Right renal cortex interstitium (tissue), 3 donors: ENCODE measurements around the gene SRD5A2. TPM values are rescaled to one million over a fixed set of nuclear protein-coding genes. Genes with fewer than 3 reads are reported as not detected.

Experiments
- DNase-seq, 3 donors: peaks; one replicate each; pipeline ENCODE4 v3.0.0-alpha.2; 2013; ENCODE audit warnings: low read depth in 3 of 3, low spot score in 2 of 3
- polyA plus RNA-seq, 3 donors: library from polyadenylated mRNA; unstranded; fragments of 120-200 nt; gene quantifications; one replicate each; pipeline ENCODE4 v1.2.1, GENCODE V29; 2013; ENCODE audit not compliant: insufficient read length in 3 of 3

The SRD5A2 gene
- under 1 TPM; 0.04 to 0.08 (median 0.06) TPM for polyA plus RNA-seq

DNA sequence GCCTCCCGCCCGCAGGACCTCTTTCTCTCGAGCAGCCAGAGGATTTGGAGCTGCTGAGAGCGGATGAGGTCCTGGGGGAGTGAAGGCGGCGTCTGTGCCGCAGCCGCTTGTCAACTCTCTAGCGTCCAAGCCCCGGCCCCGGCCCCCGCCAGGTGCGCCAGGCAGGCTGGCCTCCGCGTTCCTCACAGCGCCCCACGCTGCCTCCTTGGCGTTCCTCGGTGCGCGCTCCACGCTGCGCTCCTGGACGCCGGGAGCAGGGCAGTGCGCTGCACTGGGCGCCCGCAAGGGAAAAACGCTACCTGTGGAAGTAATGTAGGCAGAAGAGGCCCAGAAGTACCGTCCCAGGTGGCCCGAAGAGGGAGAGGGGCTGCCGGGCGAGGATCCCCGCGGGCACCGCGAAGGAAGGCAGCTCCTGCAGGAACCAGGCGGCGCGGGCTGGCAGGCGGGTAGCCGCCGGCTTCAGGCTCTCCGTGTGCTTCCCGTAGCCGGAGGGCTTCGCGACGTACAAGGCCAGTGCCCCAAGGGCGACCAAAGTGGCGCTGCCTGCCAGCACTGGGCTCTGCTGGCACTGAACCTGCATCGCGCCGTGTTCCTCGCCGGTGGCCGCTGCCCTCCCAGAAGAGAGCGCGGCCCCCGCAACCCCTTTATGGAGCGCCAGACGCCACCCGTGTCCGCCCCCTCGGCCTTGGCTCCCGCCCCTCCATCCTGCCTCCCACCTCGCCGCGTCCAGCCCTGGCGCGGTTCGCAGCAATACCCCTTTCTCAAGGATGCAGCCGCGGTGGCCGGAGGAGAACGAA lies at the start of gene SRD5A2:
Gene SRD5A2, minus strand, starts transcription at position 618 of the 797 bp plus-strand sequence. Its CDS starts 38 bp downstream, at position 580.
- no peak for DNase-seq

DNA sequence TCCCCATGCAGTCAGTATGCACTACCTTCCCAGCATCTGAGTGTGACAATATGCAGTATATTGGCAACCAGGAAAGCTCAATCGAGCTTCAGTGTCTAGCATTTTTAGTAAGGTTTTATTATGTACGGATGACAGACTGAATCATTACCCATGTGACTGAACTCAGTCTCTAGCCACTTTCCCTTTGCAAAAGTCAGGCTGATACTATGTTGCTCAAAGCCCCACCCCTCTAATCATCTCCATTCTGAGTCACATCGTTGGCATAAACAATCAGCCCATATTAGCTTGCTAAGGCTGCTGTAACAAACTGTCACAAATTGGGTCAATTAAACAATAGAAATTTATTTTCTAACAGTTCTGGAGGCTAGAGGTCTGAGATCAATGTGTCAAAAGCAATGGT lies 25.8 kb upstream of the SRD5A2 start:
- no peak for DNase-seq

DNA sequence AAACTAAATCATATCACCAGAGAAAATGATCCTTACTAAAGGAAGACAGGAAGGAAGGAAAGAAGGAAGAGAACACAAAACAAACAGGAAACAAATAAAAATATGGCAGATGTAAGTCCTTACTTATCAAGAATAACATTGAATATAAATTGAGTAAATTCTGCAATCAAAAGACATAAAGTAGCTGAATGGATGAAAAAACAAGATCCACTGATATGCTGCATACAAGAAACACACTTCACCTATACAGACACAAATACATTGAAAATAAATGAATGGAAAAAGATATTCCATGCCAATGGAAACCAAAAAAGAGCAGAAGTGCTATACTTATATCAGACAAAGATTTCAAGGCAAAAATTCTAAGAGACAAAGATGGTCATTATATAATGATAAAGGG lies 18.0 kb upstream of the SRD5A2 start:
- no peak for DNase-seq

DNA sequence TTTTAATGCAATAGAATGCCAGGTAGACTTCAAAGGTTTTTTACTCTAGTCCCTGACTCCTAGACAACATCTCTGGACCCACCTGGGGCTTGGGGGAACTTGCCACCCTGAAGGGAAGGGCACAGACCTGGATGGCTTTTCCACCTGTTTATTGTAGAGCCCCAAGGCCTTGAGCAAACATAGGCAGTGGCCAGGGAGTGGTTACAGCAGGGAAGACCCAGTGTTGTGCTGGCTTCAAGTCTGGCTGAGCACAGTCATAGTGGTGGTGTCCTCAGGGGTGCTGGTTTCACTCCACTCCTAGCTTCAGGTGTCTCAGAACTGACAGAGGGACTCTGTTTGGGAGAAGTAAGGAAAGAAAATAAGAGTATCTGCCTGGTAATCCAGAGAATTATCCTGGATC lies 5.5 kb upstream of the SRD5A2 start:
- DNase-seq = no peak

DNA sequence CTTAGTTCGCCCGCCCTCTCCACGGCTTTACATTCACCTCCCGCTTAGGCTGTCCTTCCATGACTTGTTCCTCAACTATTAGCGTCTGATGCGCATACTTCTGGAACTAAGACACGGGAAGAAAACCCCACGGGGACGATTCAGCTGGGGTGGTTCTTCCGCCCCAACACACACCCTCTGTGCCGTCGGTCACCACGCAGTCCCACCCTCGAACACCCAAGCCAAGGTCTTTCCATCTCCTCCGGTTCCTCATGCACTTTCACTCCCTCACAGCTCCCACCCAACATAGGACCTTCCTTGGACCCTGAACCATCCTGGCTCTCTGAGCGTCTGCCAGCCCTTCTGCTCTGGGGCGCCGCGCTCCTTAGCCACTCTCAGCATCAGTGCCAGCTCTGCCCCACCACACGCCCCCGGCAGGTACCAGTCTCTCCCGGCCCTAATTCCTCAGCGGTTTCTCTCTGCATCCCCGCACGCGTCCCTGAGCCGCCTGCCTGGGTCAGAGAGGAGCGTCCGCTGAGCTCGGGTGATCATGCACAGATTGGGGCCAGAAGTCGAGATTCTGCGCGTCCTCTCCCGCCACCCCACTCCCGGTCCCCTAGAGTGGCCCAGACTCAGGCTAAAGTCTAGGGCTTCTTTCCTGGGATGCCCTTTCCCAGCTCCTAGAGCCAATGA lies 522 bp upstream of the SRD5A2 start:
- no peak for DNase-seq

GRCh38 chr2:31579996-31580320 lies 780 bp downstream of the SRD5A2 start:
- no peak for DNase-seq

GRCh38 chr2:31578316-31578715 lies 2.4 kb downstream of the SRD5A2 start:
- no peak for DNase-seq

DNA sequence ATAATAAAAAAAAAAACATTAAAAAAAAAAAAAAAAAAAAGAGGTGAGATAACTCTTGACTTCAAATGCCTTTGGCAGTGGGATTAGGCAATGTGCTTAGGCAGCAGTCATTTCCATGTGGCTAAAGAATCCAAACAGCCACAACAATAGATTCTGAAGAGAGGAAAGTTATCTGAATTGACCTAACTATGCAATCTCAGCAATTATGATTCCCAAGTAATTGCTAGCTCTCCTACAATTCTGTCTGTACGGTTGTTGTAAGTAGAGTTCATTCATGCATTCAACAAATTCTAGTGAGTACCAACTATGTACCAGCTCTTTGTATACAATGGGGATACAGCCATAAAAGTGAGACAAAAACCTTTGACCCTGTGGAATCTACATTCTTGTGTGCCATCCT lies 3.6 kb downstream of the SRD5A2 start:
- no peak for DNase-seq

DNA sequence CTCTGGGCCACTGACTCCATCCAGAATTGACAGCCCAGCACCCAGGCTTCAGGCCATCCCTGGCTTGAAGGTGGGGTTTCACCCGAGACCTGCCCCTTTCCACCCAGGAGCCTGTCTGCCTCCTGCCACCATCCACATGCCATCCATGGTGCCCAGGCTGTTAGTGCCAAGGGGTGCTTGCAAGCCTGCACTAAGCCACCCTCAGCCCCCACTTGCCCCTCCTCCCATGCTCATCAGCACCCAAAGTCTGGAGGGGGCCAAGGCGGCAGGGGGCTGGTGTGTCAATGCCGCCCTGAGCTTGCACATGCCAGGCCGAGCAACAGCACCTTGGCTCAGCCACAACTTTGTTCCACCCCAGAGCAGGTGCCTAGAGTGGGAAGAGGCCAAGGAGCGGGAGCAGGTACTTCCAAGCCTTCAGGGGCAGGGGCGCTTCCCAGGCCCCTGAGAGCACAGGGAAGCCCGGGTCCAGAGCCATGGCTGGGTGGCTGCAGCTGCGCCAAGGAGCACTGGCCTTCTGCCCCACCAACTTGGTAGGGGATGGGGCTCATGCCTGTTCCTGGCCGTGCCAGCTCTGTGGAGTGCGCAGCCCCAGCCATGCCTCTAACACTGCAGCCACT lies 12.0 kb downstream of the SRD5A2 start:
- no peak for DNase-seq

GRCh38 chr2:31567679-31568078 lies 13.1 kb downstream of the SRD5A2 start:
- no peak for DNase-seq

DNA sequence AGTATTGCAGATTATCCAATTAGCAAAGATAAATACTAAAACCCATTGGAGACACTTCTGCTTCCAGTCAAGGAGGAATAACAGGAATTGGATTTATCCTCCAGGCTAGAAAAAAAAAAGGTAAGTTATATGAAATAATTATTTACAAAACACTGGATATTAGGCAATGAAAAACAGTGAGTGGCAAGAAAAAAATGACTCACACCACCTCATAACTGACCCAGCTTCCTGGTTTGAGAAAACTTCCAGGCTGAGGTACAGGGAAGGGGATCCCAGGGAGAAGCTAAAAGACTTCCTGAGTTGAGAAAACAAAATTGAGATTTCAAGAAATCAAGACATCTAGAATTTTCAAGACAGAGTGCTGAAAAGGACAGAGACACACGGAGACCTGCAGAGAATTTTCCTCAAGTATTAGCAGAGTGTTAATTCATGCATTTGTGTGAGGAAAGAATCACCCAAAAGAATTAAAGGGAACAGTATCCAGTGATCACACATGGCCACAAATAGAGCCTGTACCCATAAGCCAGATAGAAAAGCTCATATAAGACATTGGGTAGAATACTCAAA lies 17.4 kb downstream of the SRD5A2 start:
- no peak for DNase-seq

GRCh38 chr2:31561823-31562222 lies 18.9 kb downstream of the SRD5A2 start:
- DNase-seq = no peak

DNA sequence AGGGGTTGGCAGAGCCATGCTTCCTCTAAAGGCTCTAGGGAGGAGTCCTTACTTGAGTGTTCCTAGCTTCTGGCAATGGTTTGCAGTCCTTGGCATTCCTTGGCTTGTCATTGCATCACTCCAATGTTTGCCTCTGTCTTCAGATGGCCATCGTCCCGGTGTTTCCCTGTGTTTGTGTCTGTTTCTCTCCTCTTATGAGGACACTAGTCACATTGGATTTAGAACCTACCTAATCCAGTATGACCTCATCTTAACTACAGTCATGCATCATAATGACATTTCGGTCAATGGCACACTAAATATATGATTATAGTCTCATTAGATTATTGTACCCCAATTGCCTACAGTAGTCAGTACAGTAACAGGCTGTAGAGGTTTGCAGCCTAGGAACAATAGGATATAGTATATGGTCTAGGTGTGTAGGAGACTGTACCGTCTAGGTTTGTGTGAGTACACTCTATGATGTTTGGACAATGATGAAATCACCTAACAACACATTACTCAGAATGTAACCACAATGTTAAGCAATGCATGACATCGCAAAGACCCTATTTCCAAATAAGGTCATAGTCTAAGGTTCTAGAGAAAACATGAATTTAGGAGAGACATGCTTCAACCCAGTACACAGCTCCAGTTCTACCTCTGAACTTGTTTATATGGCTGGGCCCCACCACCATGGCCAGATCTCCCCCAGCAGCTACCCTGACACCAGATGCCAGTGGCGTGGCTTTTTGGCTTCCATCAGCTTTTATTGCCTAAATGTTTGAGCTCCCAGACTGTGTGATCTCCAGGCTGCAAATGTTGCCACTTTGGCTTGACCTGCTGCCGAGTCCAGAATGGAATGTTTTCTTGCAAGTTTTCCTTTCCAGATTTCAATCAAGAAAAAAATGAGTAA lies 22.1 kb downstream of the SRD5A2 start:
- DNase-seq = no peak

- no peak for DNase-seq
Measured at GRCh38 chr2:31556940-31557339, 23.8 kb downstream of the SRD5A2 start.

DNA sequence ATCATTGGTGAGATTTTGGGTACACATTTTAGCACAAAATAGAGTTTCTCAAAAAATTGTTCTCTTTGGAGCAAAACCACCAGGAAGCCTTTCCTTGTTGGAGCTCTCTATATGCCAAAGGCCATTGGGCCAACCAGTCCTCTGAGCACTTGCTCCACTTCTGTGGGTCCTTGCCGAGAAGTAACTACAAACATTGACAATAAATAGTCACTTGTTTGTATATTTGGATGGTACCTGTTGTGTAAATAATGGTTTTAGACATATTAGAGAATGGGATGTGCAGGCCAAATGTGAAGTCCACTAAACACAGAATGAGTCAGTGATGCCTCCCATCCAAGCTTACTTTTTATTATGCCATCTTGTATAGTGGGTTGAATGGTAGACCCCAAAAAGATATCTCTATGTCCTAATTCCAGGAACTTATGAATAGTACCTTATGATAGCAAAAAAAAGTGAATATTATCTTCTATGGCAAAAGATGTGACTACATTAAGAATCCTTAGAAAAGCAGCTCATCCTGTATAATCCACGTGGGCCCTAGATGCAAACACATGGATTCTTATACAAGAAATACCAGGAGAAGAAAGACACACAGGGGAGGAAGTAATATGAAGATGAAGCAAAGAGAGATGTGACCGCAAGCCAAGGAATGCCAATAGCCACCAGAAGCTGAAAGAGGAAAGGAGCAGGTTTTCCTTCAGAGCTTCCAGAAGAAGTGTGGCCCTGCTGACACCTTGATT lies 24.6 kb downstream of the SRD5A2 start:
- no peak for DNase-seq

GRCh38 chr2:31553362-31553761 lies 27.4 kb downstream of the SRD5A2 start:
- no peak for DNase-seq

DNA sequence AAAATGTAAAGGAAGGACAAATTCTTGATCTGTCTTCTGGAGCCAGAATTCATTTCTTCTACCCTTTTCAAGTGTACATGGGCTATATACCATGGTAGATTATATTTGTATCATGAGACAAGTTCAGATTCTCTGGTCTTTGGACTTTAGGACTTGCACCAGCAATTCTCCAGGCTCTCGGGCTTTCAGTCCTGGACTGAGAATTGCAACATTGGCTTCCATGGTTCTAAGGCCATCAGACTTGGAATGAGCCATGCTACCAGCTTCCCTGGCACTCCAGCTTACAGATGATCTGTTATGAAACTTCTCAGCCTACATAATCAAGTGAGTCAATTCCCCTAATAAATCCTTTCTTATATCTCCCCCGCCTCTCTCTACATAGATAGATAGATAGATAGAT lies 33.3 kb downstream of the SRD5A2 start:
- DNase-seq = no peak

DNA sequence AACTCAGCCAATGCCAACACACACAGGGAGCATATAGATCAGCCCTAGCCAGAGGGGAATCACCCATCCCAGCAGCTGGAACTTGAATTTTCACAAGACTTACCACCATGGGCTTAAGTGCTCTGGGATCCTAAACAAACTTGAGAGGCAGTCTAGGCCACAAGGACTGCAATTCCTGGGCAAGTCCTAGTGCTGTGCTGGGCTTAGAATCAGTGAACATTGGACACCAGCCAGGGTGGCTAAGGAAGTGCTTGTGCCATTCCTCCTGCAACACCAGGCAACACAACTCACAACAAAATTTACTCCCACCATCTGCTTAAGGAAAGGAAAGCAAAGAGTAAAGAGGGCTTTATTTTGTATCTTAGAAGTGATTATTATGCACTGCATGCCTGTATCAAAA lies 38.9 kb downstream of the SRD5A2 start:
- DNase-seq = no peak

DNA sequence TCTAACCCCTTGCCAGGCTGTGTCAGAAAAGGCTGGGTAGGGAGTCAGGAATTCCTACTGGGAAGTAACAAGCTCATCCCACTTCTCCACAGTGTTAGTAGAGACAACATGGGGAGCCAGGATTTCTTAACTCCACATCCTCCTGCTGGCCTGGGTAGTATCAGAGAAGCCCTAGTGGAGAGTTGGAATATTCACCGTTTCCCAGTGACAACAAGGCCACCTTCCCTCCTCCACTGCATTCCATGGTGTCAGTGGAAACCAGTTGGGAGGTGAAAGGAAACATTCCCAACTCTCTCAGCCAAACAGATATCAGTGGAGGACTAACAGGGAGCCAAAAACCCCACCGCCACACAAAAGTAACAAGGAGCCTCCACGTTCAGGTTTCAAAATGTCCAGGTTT lies 41.2 kb downstream of the SRD5A2 start:
- DNase-seq = no peak

GRCh38 chr2:31535768-31536167 lies 45.0 kb downstream of the SRD5A2 start:
- no peak for DNase-seq
